SU-DHL-6 (cell line): ENCODE data around the gene CD96.

Experiments used
- EZH2phosphoT487 ChIP-seq: fragments of 200-600 bp; sonication (generic), shearing (Covaris generic); conservative IDR thresholded peaks from 2 replicates; pipeline ENCODE4 v1.6.1; 2018; ENCODE audit warnings: mild to moderate bottlenecking, antibody characterized with exemption, low read length, moderate library complexity, mixed read lengths
- TF ChIP-seq, protein P1 (sequence below): fragments of 200-600 bp; sonication (generic); IDR thresholded peaks from one replicate; pipeline ENCODE4 v1.5.1; 2017; ENCODE audit warnings: antibody characterized with exemption, mild to moderate bottlenecking, low read length, moderate library complexity; ENCODE audit not compliant: insufficient read depth, poor library complexity, severe bottlenecking

- TF ChIP-seq, protein P1, sequence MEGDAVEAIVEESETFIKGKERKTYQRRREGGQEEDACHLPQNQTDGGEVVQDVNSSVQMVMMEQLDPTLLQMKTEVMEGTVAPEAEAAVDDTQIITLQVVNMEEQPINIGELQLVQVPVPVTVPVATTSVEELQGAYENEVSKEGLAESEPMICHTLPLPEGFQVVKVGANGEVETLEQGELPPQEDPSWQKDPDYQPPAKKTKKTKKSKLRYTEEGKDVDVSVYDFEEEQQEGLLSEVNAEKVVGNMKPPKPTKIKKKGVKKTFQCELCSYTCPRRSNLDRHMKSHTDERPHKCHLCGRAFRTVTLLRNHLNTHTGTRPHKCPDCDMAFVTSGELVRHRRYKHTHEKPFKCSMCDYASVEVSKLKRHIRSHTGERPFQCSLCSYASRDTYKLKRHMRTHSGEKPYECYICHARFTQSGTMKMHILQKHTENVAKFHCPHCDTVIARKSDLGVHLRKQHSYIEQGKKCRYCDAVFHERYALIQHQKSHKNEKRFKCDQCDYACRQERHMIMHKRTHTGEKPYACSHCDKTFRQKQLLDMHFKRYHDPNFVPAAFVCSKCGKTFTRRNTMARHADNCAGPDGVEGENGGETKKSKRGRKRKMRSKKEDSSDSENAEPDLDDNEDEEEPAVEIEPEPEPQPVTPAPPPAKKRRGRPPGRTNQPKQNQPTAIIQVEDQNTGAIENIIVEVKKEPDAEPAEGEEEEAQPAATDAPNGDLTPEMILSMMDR = no peak
- TF ChIP-seq EZH2phosphoT487 = no peak
These were observed 37.5 kb downstream of the CD96 start for GRCh38 chr3:111579495-111579894.
